ENCODE measurements around the gene PSMB10.
A peak's percentile ranks its signal among the peaks of the same experiment; 100 is the strongest.
"Not testable (repeated sequence)": the region's sequence is repeated elsewhere in the genome, so short reads cannot be mapped to it uniquely, and the experiment has no call there.

PSMB10 gene

GRCh38 chr16:67942200-67942509 is 5.5 kb upstream of the PSMB10 start:
- peak; percentile 45 for DNase-seq (ENCODE audit: low spot score)

GRCh38 chr16:67941469-67942199 is 5.0 kb upstream of the PSMB10 start:
- no peak for DNase-seq (ENCODE audit: low spot score)

GRCh38 chr16:67940446-67941089 is 3.9 kb upstream of the PSMB10 start:
- DNase-seq (ENCODE audit: low spot score): no peak

GRCh38 chr16:67939507-67940445 is 3.1 kb upstream of the PSMB10 start:
- no peak for DNase-seq (ENCODE audit: low spot score)

- not testable (repeated sequence) for DNase-seq (ENCODE audit: low spot score)
Observed at GRCh38 chr16:67937713-67938112, 1.1 kb upstream of the PSMB10 start.

- no peak for DNase-seq (ENCODE audit: low spot score)
Observed at GRCh38 chr16:67936880-67937605, 393 bp upstream of the PSMB10 start.

- DNase-seq (ENCODE audit: low spot score): peak; percentile 98
Observed at GRCh38 chr16:67935402-67936123, 1.1 kb downstream of the PSMB10 start.

GRCh38 chr16:67935101-67935401 is 1.6 kb downstream of the PSMB10 start:
- no peak for DNase-seq (ENCODE audit: low spot score)

GRCh38 chr16:67934306-67935100 is 2.1 kb downstream of the PSMB10 start:
- no peak for DNase-seq (ENCODE audit: low spot score)

GRCh38 chr16:67933805-67934204 is 2.8 kb downstream of the PSMB10 start:
- no peak for DNase-seq (ENCODE audit: low spot score)

- DNase-seq (ENCODE audit: low spot score): no peak
Observed at GRCh38 chr16:67932462-67932840, 4.2 kb downstream of the PSMB10 start.

- DNase-seq (ENCODE audit: low spot score): no peak
Observed at GRCh38 chr16:67931712-67932461, 4.8 kb downstream of the PSMB10 start, which contains the start of gene CTRL. CTRL (minus strand) TSS chr16:67931862; CDS start chr16:67931852, 10 bp downstream.

- DNase-seq (ENCODE audit: low spot score): no peak
Observed at GRCh38 chr16:67930678-67931211, 5.9 kb downstream of the PSMB10 start.

- no peak for DNase-seq (ENCODE audit: low spot score)
Observed at GRCh38 chr16:67930191-67930590, 6.5 kb downstream of the PSMB10 start.

- DNase-seq (ENCODE audit: low spot score): peak; percentile 53
Observed at GRCh38 chr16:67928561-67929364, 7.9 kb downstream of the PSMB10 start.

GRCh38 chr16:67928147-67928546 is 8.5 kb downstream of the PSMB10 start:
- no peak for DNase-seq (ENCODE audit: low spot score)

GRCh38 chr16:67927131-67927941 is 9.3 kb downstream of the PSMB10 start:
- no peak for DNase-seq (ENCODE audit: low spot score)

GRCh38 chr16:67926181-67926750 is 10.4 kb downstream of the PSMB10 start:
- no peak for DNase-seq (ENCODE audit: low spot score)
